ENCODE data around the gene STMN3.

- TF ChIP-seq PKNOX1 (IDR thresholded peaks at IDR 0.05) (no peak), CTBP1 (IDR thresholded peaks at IDR 0.05; ENCODE audit: borderline replicate concordance) (no peak), ARNT (IDR thresholded peaks at IDR 0.05) (no peak), SUZ12 (IDR thresholded peaks at IDR 0.05) (no peak), ZNF384 (IDR thresholded peaks at IDR 0.05) (no peak)
Measured at GRCh38 chr20:63678667-63679465, 25.6 kb upstream of the STMN3 start.
